Activated naive CD4-positive, alpha-beta T cell treated with anti-CD3 and anti-CD28 coated beads, Interleukin-2, amount 50 U/mL, for 24 hours (primary cell): ENCODE data around the gene FAM72C.
"Not testable (repeated sequence)": the region's sequence is repeated elsewhere in the genome, so short reads cannot be mapped to it uniquely, and the experiment has no call there.

Experiments used
- H3K27ac Mint-ChIP-seq: one replicate; pipeline ENCODE4 v1.8.0; 2021; ENCODE audit warnings: mild to moderate bottlenecking, mixed read lengths
- H3K27me3 Mint-ChIP-seq: one replicate; pipeline ENCODE4 v1.8.0; 2021; ENCODE audit warnings: mixed read lengths
- H3K36me3 Mint-ChIP-seq: one replicate; pipeline ENCODE4 v1.8.0; 2021; ENCODE audit warnings: mixed read lengths
- H3K4me1 Mint-ChIP-seq: one replicate; pipeline ENCODE4 v1.8.0; 2021; ENCODE audit warnings: mixed read lengths
- H3K4me3 Mint-ChIP-seq: one replicate; pipeline ENCODE4 v1.8.0; 2021; ENCODE audit warnings: mild to moderate bottlenecking, mixed read lengths
- H3K9me3 Mint-ChIP-seq: one replicate; pipeline ENCODE4 v1.8.0; 2021; ENCODE audit warnings: mixed read lengths

FAM72C gene

DNA sequence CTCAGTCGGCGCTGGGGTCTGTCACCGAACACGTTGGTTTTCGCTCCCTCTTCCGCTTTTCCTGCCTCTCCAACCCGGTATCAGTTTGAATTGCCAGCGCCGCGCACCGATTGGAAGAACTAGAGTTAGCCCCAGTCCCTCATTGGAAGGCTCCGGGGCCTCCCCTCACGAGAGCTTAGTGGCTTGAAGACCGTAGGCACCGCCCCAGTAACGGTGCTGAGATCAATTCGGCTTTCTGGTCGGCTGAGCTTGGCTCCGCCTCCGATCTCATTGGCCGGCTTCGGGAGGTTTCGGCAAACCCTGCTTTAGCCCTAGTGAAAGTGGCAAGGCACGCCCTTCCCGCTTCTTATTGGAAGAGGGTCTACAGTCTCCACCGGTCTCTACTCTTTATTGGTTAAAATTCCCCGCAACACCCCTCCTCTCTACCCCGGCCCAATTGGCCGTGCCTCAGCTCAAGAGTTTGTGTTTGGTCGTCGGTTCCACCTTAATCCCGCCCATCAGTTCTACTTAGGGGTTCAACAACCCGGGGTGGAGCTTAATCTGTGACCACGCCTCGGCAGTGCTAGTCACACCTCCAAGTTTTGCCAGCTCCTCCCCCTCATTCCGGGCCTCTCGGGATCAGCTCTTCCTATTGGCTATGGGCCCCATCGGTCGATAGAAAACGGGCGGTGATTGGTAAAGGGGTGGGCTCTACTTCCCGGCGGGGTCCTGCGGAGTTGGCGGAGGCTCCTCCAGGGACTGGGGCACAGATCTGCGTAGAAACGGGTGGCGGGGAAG lies at the start of gene FAM72C:
FAM72C (minus strand) TSS at position 63 of the 777 bp plus-strand sequence. CDS start 845 bp downstream, outside the sequence.
- H3K27ac Mint-ChIP-seq, H3K9me3 Mint-ChIP-seq, H3K4me3 Mint-ChIP-seq, H3K27me3 Mint-ChIP-seq, H3K4me1 Mint-ChIP-seq, H3K36me3 Mint-ChIP-seq: not testable (repeated sequence)

DNA sequence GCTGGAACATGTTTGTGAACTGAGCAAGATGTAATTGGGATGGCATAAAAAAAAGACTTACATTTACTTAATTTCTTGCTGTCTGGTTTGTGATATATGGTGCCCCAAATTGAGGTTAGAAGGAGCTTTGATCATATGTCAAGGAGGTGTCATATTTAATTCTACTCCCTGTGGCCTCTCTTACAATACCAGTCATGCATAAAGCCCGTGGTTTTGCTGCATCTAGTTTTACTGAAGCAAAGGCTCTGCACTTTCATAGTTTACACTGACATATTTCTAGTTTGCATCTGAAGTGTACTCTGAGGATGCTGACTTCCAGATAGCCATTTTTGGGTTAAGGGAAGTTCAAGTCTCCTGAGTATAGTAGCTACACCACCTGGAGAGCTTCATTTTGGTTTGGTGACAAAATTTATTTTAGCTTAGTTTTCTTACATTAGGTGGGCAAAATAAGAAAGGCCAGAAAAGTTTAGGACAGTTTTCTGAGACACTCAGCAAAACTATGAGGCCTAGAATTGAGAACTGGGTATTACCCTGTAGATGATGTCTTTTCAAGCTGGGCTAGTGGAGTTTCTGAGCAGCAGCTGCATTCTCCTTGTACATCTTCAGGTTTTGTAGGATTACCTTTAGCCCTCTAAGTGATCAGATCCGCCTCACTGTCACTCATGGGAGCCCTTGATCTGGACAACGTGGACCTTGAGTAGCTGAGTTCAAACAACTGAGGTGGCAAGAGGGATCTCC lies 48.4 kb upstream of the FAM72C start:
- not testable (repeated sequence) for H3K4me3 Mint-ChIP-seq, H3K36me3 Mint-ChIP-seq, H3K9me3 Mint-ChIP-seq, H3K27ac Mint-ChIP-seq, H3K27me3 Mint-ChIP-seq, H3K4me1 Mint-ChIP-seq

DNA sequence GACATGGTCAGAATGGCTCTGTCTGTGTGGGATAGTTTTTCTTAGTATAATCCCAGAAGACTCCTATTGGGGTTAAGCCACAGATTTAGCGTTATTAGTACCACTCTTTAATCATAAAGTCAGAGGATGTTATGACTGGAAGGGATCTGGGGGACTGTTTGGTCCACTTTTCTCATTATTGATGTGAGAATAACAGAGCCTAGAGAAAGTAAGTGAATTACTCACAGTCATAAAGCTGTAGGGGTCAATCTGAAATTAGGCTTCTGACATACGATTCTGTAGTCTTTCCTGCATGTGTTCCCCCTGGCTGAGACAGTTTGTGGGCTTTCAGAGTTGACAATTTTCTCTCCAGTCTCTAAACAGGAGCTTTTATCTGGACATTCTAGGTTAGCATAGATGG lies 47.3 kb upstream of the FAM72C start:
- not testable (repeated sequence) for H3K4me3 Mint-ChIP-seq, H3K36me3 Mint-ChIP-seq, H3K9me3 Mint-ChIP-seq, H3K27ac Mint-ChIP-seq, H3K4me1 Mint-ChIP-seq, H3K27me3 Mint-ChIP-seq

DNA sequence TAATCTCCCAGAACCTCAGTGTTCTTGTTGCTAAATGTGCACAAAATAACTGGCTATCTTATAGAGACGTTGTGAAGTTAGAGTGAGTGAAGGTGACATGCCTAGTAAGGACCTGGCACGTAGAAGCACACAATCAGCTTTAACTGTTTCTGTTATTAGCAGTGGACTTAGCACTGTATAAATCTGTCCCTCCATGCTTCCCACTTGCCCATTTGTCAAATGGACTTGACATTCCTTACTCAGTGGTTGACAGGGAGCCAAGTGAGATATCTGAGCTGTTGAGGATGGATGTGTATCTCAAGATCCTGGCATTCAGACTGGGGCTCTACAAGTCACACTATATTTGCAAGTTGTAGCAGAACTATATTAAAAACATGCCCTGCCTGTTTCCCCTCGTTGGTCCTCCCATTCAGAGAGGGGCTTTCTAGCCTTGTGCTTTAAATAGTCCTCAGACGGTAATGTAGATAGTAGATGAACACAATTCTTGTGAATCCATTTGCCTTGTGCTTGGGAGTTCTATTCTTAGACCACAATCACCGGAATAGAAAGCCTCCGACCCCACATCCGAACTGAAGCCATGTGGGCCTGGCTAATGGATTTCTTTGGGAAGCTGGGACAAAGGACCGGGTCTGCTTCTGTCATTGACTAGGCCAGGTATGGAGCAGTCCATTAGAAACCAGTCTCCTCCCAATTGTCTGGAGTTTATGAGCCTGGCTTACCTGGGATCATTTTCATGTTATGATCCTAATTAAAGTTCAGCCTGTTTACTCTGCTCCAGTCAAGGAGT lies 43.6 kb upstream of the FAM72C start:
- H3K4me1 Mint-ChIP-seq, H3K36me3 Mint-ChIP-seq, H3K9me3 Mint-ChIP-seq, H3K27ac Mint-ChIP-seq, H3K27me3 Mint-ChIP-seq, H3K4me3 Mint-ChIP-seq: not testable (repeated sequence)

DNA sequence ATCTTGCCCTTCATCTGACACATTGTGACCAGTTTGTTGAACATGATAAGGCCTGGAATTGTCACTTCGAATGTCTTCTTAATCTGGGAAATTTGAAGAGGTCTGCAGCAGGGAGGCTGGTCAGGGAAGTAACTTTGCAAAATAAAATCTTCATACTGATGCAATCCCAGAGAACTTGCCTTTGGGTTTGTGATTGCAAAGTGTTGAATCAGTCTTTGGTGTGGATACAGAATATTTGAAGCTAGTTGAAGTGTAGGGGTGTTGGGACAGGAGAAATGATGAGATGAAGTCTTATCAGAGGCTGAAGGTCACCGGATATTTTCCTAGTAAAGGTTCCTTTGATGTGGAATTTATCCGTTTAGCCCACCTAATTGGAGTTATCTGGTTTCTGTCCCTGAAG lies 42.7 kb upstream of the FAM72C start:
- not testable (repeated sequence) for H3K27ac Mint-ChIP-seq, H3K4me3 Mint-ChIP-seq, H3K9me3 Mint-ChIP-seq, H3K4me1 Mint-ChIP-seq, H3K27me3 Mint-ChIP-seq, H3K36me3 Mint-ChIP-seq

DNA sequence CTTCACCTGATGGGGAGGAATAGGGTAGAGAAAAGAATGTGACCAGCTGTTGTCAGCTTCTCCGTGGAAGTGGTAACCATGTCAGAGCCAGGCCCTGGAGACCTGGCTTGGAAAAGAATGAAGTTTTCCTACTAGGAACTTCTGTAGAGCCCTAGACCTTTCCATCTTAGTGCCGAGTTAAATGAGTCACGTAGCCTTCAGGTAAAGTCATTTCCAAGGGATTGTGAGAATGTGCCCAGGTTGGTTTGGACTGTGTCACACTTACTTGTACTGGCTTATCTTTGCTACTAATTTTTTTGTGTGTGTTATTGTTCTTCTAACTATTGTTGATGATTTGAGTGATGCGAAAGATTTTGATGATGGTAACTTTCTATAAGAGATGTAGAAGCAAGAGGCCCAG lies 42.3 kb upstream of the FAM72C start:
- H3K36me3 Mint-ChIP-seq, H3K9me3 Mint-ChIP-seq, H3K27ac Mint-ChIP-seq, H3K27me3 Mint-ChIP-seq, H3K4me3 Mint-ChIP-seq, H3K4me1 Mint-ChIP-seq: not testable (repeated sequence)

DNA sequence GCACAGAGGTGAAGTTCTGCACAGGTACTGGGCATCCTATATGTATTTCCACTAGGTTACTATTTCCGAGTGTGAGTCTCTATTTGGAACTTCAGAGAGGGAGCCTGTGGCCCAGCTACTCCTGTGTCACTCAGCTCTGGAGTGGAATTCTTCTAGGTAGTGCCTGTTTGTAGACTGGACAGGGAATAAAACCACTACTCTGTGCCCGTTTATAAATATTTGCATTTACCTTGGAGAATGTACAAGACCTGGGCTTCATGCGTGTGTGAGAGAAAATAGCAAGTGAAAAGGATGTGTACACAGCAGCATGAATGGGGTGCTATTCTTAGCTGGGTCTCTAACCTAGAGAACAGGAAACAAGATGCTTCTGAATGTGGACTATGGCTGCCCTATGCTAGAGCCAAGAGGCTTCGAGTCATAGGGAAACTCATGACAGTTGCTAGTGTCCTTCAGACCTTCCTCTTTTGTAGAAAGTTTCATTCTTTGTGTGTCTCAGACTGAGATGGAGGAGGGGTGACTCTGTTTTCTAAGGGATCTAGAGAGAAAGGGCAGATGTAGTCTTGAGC lies 40.5 kb upstream of the FAM72C start:
- not testable (repeated sequence) for H3K27ac Mint-ChIP-seq, H3K4me1 Mint-ChIP-seq, H3K4me3 Mint-ChIP-seq, H3K36me3 Mint-ChIP-seq, H3K27me3 Mint-ChIP-seq, H3K9me3 Mint-ChIP-seq

DNA sequence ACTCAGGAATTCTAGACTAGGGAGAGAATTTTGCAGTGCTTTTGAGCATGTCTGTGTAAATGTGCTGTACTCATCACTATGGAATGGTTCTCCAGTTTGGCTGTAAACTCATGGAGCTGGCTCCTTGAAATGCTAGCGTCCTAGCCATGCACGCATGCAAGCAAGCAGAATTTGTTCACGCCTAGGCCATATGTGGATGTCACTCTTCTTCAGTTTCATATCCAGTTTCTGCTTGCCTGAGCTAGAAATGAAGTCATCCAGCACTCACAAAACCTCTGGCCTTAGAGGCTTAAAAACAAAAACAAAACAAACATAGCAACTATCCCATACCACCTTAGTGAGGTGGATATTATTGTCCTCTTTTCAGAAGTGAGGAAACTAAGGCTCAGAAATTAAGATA lies 37.6 kb upstream of the FAM72C start:
- not testable (repeated sequence) for H3K4me3 Mint-ChIP-seq

DNA sequence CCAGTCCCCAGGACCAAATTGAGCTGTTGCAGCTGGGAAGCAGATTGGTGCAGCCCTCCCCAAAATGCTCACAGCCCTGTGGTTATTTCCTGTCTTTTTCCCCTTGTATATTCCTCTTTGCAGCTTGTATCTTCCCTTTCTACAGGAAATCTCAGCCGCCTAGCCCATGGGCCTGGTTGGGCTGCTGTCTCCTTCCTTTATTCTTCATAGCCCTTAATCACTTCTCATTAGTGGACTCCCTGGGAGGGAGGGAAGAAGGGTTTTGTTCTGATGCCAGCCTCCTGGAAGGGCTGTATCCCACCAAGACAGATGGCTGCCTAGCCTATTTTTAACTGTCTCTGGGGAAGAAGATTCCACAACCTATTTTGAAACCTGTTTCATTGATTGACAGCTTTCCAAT lies 32.5 kb upstream of the FAM72C start:
- not testable (repeated sequence) for H3K36me3 Mint-ChIP-seq, H3K9me3 Mint-ChIP-seq

More for the DNA sequence above, 37.6 kb upstream of the FAM72C start:
- H3K36me3 Mint-ChIP-seq, H3K27me3 Mint-ChIP-seq, H3K4me1 Mint-ChIP-seq, H3K9me3 Mint-ChIP-seq, H3K27ac Mint-ChIP-seq: not testable (repeated sequence)

DNA sequence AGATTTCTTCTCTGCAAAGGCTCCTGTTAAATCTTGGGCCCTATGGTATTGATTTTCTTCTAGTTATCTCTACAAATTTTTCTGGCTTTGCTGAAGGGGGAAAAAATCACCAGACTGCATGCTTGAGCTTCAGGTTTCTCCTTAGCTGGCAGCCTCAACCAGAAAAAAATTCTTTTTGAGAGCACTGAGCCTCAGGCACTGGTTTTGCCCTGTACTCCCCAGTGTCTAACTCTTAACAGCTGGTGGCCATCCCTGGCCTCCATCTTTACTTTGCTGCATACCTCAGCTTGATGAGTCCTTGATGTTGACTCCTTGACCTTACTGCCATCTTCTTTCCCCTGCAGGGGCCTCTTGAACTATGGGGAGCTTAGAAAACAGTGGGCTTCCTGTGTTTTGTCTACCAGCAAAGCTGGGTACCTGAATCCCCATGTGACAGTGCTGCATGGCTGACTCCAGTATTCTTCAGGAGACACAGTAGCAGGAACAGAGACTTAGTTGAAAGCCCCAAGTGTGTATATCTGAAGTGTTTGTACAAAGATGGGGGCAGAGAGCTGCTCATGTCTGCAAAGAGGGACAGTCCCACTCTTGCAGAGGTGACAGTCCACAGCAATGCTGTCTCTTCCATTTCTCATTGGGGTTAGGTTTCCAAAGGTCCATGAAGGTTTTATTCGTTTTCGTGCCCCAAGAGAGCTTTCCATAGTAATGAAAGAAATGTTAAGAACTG lies 31.7 kb upstream of the FAM72C start:
- not testable (repeated sequence) for H3K4me3 Mint-ChIP-seq, H3K36me3 Mint-ChIP-seq, H3K27ac Mint-ChIP-seq, H3K9me3 Mint-ChIP-seq, H3K27me3 Mint-ChIP-seq, H3K4me1 Mint-ChIP-seq

More for the DNA sequence above, 32.5 kb upstream of the FAM72C start:
- H3K4me1 Mint-ChIP-seq, H3K27ac Mint-ChIP-seq, H3K27me3 Mint-ChIP-seq, H3K4me3 Mint-ChIP-seq: not testable (repeated sequence)

DNA sequence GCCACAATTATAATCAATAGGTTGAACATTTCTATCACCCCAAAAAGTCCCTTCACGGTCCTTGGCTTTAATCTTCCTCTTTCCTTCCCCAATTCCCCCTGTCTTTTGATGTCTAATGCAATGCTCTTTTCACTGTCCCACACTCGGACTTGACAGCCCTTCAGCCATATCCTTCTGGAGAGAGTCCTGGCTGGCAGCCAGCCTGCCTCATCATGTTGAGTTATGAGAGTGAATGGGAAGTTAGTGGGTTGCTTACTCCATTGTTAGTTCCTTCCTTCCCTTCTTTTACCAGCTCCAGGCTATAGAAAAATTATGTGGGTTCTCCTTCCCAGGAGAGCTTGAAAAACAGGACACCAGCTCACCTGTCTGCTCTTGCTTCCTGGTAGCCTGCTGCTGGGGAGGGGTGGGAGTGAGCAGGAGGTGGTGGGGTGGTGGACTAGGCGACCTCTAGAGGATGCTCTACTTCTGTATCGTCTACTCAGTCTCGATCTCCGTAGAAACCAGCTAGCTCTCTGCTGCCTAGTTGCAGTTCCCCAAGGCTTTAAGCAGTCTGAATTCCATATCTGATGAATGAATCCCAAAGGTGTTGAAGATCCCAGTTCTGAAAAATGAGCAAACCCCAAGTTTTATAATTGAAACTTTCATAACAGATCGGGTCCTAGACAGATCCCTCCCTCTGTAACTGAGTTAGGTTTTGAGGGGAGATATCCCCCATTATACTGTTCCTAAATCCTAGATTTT lies 30.5 kb upstream of the FAM72C start:
- H3K4me1 Mint-ChIP-seq, H3K4me3 Mint-ChIP-seq, H3K36me3 Mint-ChIP-seq, H3K9me3 Mint-ChIP-seq, H3K27ac Mint-ChIP-seq, H3K27me3 Mint-ChIP-seq: not testable (repeated sequence)

DNA sequence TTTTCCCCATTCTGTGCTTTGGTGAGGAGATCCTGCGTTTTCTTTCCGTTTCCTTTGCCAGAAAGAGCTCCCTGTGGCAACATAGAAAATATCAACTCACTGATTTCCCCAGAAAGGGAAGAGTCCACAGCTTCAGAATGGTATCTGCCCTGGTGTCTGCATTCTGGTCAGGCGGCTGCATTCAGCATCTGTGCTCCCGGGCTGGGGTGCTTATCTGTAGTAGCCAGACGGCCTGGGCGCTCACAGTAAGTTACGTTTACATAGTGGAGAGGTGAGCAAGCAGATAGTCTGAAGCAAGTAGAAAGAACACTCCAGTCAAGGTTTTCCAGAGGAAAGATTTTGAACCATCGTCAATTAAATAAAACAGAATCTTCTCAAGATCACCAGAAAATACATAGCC lies 29.3 kb upstream of the FAM72C start:
- H3K9me3 Mint-ChIP-seq, H3K36me3 Mint-ChIP-seq, H3K4me1 Mint-ChIP-seq, H3K27ac Mint-ChIP-seq, H3K4me3 Mint-ChIP-seq, H3K27me3 Mint-ChIP-seq: not testable (repeated sequence)

DNA sequence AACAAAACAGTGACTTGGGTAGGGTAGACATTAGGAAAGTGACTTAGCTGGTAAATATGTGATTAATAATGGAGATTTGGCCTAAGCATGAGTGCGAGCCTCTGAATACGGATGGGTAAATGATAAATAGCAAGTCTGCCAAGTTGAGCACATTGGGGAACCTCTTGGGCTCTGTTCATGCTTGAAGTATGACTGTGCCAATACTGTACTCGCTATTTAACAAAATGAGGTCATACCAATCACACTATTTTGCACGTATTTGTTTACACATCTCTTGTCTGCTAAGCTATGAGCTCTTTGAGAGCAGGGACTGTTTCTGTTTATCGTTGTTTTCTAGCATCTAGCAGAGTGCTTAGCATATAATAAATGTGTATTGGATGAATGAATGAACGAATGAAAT lies 24.2 kb upstream of the FAM72C start:
- H3K9me3 Mint-ChIP-seq, H3K4me1 Mint-ChIP-seq, H3K36me3 Mint-ChIP-seq, H3K4me3 Mint-ChIP-seq, H3K27ac Mint-ChIP-seq, H3K27me3 Mint-ChIP-seq: not testable (repeated sequence)

DNA sequence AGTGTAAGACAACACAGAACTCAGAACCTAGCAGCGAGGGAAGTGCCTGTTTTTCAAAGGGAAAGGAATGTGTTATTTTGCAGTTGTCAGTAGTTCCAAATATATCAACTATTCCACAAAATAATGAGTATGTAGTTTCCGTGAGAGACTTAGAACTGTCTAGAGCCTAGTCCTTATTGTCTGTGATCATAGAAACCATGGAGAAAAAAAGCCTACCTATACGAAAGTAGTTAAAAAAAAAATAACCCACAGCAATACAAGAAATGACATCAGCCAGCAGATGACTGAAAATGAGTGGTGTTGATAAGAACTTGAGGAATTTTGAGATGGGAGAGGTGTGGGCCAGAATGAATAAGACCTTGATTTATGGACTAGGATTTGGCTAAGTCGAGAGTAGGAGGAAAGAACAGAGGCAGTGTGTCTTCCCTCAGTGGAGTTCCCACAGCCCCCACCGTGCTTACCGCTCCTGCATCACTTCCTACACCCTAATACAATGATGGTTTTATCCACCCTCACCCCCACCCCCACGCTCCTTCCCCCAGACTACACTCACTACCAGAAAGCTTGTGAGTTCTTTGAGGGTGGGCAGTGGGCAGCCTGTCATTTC lies 21.6 kb upstream of the FAM72C start:
- H3K9me3 Mint-ChIP-seq, H3K36me3 Mint-ChIP-seq, H3K4me1 Mint-ChIP-seq, H3K27me3 Mint-ChIP-seq, H3K4me3 Mint-ChIP-seq, H3K27ac Mint-ChIP-seq: not testable (repeated sequence)

DNA sequence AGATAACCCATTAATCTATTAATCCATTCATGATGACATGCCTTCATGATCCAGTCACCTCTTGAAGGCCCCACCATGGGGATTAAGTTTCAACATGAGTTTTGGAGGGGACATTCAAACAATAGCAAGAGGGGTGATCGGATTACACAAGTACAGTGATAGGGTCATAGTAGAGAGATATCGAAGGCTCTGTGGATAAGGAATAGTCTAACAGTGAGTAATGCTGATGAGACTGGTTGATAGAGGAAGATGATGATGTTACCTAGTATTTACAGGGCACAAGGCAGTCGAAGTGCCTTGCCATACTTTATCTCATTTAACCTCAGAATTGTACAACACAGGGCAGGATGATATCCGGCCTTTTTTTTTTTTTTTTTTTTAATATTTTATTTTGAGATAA lies 18.9 kb upstream of the FAM72C start:
- not testable (repeated sequence) for H3K4me3 Mint-ChIP-seq, H3K9me3 Mint-ChIP-seq, H3K36me3 Mint-ChIP-seq, H3K27ac Mint-ChIP-seq, H3K27me3 Mint-ChIP-seq, H3K4me1 Mint-ChIP-seq
